Cardiac muscle cell (in vitro differentiated cells and primary cell): Measurements from ENCODE around the gene KIF26B. TPM values are rescaled to one million over a fixed set of nuclear protein-coding genes. Genes with fewer than 3 reads are reported as not detected.

Experiments used
- DNase-seq, 2 donors: peaks; one replicate each; pipeline versions ENCODE4 v3.0.0 to v3.0.0-alpha.2; 2010 to 2017; ENCODE audit warnings: low read depth in 1 of 2, low spot score in 1 of 2
- H3K27ac ChIP-seq: fragments of 200-600 bp; sonication (generic); 2 replicates; pipeline ENCODE4 v1.5.1; 2016
- H3K27me3 ChIP-seq: fragments of 200-600 bp; sonication (generic); 2 replicates; pipeline ENCODE4 v1.6.0; 2016; ENCODE audit warnings: control low read depth
- H3K36me3 ChIP-seq: fragments of 200-600 bp; sonication (generic); 2 replicates; pipeline ENCODE4 v1.5.1; 2016; ENCODE audit warnings: control low read depth
- H3K4me1 ChIP-seq: fragments of 200-600 bp; sonication (generic); 2 replicates; pipeline ENCODE4 v1.8.1; 2017; ENCODE audit warnings: low read depth, mild to moderate bottlenecking, mixed run types
- H3K4me3 ChIP-seq: fragments of 200-600 bp; sonication (generic); 2 replicates; pipeline ENCODE4 v1.5.1; 2016; ENCODE audit warnings: mild to moderate bottlenecking
- H3K9me3 ChIP-seq: fragments of 200-600 bp; sonication (generic); 2 replicates; pipeline ENCODE4 v1.5.1; 2017; ENCODE audit warnings: low read depth, mild to moderate bottlenecking, control low read depth
- polyA plus RNA-seq: library from polyadenylated mRNA; unstranded; fragments of >200 nt; fragmentation: Nextera tagmentation; extraction: Ambion mirVana; gene quantifications from 2 replicates; pipeline ENCODE4 v1.2.1, GENCODE V29; 2016
- total RNA-seq: library from RNA; depleted of rRNA; stranded (reverse); fragments of >200 nt; gene quantifications from 2 replicates; pipeline ENCODE4 v1.2.3, GENCODE V29; 2016
- TF ChIP-seq, protein P1 (sequence below): IDR thresholded peaks from 2 replicates; pipeline ENCODE4 v1.5.1; 2012; ENCODE audit warnings: low read depth, mild to moderate bottlenecking, low read length

Gene KIF26B
- total and polyA plus RNA-seq, 2 experiments from 2014 or later, result 58.9 to 177 TPM

DNA sequence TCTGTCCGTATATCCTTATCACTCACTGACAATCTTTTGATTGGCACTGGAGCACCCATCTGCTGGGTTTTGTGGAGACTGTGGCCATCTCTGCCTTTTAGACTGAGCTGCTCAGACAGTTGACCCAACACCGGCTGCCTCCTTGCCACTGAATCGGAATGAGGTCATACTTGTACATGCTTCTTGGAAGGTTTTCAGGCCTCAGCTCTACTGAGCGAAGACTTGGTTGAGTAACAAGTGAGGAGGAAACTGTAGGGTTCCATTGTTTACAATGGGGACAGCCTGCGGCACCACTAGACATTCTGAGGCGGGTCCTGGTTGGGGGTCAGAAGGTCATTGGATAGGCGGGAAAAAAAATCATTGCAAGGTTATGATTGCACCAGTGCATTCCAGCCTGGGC lies 320.3 kb downstream of the KIF26B start:
- Histone ChIP-seq H3K9me3 (no peaks in the 10 kb centered on the region), H3K4me3 (no peak overlapping the region), H3K27me3 (no peaks in the 10 kb centered on the region), H3K36me3 (no peaks in the 10 kb centered on the region), H3K4me1 (no peaks in the 10 kb centered on the region), H3K27ac (no peak overlapping the region)
- TF ChIP-seq, protein P1, sequence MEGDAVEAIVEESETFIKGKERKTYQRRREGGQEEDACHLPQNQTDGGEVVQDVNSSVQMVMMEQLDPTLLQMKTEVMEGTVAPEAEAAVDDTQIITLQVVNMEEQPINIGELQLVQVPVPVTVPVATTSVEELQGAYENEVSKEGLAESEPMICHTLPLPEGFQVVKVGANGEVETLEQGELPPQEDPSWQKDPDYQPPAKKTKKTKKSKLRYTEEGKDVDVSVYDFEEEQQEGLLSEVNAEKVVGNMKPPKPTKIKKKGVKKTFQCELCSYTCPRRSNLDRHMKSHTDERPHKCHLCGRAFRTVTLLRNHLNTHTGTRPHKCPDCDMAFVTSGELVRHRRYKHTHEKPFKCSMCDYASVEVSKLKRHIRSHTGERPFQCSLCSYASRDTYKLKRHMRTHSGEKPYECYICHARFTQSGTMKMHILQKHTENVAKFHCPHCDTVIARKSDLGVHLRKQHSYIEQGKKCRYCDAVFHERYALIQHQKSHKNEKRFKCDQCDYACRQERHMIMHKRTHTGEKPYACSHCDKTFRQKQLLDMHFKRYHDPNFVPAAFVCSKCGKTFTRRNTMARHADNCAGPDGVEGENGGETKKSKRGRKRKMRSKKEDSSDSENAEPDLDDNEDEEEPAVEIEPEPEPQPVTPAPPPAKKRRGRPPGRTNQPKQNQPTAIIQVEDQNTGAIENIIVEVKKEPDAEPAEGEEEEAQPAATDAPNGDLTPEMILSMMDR, result no peak
- peak in 1 of 2 donors; percentile 32 for DNase-seq

DNA sequence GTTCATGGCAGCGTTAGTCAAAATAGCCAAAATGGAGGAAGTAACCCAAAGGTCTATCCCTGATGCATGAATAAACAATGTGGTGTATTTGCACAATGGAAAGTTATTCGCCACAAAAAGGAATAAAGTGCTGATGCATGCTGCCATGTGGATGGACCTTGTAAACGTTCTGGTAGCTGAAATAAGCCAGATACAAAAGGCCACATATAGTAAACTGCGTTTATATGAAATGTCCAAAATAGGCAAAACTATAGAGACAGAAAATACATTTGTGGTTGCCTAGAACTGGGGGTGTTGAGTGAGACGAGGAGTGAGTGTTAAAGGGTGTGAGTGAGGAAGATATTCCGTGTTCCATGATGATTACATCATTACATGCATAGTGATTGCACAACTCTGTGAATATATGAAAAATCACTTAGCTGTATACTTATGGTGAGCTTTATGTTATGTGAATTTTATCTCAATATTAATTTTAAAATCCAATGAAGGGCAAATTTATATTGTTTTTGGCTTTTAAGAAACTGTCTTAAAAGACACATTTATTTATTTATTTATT lies 321.3 kb downstream of the KIF26B start:
- H3K9me3 ChIP-seq, result no peaks in the 10 kb centered on the region
- no peaks in the 10 kb centered on the region for H3K27me3 ChIP-seq
- no peaks in the 10 kb centered on the region for H3K36me3 ChIP-seq
- DNase-seq, result peak in 1 of 2 donors; percentile 38
- no peaks in the 10 kb centered on the region for H3K4me1 ChIP-seq
- TF ChIP-seq, protein P1, result no peak
- no peak overlapping the region for H3K4me3 ChIP-seq
- no peak overlapping the region for H3K27ac ChIP-seq

DNA sequence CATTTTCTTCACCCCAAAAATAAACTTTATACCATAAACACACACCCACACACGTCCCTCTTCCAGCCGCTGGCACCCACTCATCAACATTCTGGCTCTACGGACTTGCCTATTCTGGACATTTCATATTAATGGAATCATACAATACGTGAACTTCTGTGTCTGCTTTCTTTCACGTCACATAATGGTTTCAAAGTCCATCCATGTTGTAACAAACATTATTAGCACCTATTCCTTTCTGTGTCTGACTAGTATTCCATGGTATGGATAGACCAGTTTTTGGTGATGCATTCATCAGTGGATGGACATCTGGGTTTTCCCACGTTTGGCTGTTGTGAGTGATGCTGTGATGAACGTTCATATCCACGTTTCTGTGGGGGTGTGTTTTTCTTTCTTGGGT lies 323.2 kb downstream of the KIF26B start:
- H3K27me3 ChIP-seq, result no peaks in the 10 kb centered on the region
- no peaks in the 10 kb centered on the region for H3K4me1 ChIP-seq
- no peak overlapping the region for H3K27ac ChIP-seq
- no peaks in the 10 kb centered on the region for H3K36me3 ChIP-seq
- no peak overlapping the region for H3K4me3 ChIP-seq
- no peaks in the 10 kb centered on the region for H3K9me3 ChIP-seq
- no peak for DNase-seq
- TF ChIP-seq, protein P1, result no peak

DNA sequence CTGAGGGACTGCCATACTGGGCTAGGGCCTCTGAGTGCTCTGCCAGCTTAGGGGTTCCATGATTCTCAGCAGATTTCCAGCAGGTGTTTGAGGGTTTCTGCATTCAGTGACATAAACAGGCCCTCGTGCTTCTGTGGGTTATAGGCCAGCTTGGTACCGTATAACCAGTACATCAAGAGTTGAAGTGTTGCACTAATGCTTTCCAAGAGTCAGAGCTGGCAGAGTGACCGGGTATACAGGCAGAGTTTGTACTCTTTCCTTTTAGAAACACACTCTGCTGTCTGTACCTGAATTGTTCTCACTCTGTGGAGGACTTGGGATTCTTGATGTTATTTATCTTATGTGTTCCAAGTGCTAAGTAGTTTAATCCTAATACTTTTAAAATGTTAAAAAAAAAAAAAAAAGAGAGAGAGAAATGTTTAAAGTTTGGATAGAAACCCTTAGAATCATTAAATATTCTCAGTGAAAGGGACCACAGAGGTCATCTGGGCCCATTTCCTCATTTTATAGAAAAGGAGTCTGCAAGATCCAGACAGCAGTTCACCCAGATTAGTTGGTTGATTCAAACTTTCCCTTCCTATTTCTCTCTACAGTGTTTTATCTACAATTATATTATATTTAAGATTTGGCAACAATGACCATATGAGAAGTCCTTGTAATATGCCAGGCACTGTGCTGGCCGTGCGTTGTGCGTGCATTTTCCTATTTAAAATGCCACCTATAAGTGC lies 325.8 kb downstream of the KIF26B start:
- TF ChIP-seq, protein P1, result no peak
- no peak for DNase-seq
- H3K4me1 ChIP-seq, result peaks cover 4% of the 10 kb centered on the region
- no peaks in the 10 kb centered on the region for H3K27me3 ChIP-seq
- H3K9me3 ChIP-seq, result no peaks in the 10 kb centered on the region
- H3K36me3 ChIP-seq, result no peaks in the 10 kb centered on the region
- no peak overlapping the region for H3K27ac ChIP-seq
- no peak overlapping the region for H3K4me3 ChIP-seq

DNA sequence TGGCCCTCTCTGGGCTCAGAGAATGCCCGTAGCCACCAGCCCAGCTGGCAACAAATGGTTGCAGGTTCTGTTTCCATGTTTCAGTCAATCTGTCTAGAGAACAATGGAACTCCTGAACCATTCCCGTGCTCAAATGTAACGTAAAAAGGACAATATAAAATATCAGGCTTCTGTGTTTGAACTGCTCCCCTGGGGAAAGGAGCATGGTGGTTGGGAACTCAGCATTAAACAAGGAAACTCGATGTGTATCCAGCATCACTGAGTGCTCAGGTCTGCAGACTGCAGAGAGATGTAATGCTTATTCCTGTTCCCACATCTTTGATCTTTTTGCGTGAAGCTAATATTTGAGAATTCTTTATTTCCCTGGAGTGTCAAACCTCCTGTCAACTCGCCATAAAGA lies 326.5 kb downstream of the KIF26B start:
- Histone ChIP-seq H3K36me3 (no peaks in the 10 kb centered on the region), H3K27me3 (no peaks in the 10 kb centered on the region), H3K27ac (no peak overlapping the region), H3K4me1 (peaks cover 11% of the 10 kb centered on the region), H3K9me3 (no peaks in the 10 kb centered on the region), H3K4me3 (no peak overlapping the region)
- TF ChIP-seq, protein P1, result no peak
- no peak for DNase-seq
